CD4-positive, alpha-beta T cell treated with Interleukin-17A for 4 hours (primary cell): ENCODE measurements around the gene HEMGN.
A peak's percentile ranks its signal among the peaks of the same experiment; 100 is the strongest.
"Not testable (repeated sequence)": the region's sequence is repeated elsewhere in the genome, so short reads cannot be mapped to it uniquely, and the experiment has no call there.

Source experiments
- DNase-seq: peaks from one replicate; pipeline ENCODE4 v3.0.0-alpha.2; 2020; ENCODE audit warnings: mixed read lengths

The HEMGN gene

GRCh38 chr9:97938081-97938644, at the start of gene HEMGN:
Gene HEMGN, minus strand, starts transcription at chr9:97938172. Its CDS starts 36 bp downstream, at chr9:97938136.
- DNase-seq: peak; percentile 50

- DNase-seq: no peak
These were observed 49.5 kb upstream of the HEMGN start for GRCh38 chr9:97987487-97987886.

GRCh38 chr9:97985058-97985861, 47.3 kb upstream of the HEMGN start:
- DNase-seq: peak; percentile 54

- DNase-seq: peak; percentile 85
These were observed 46.5 kb upstream of the HEMGN start for GRCh38 chr9:97984188-97985057.

GRCh38 chr9:97983589-97984187, 45.7 kb upstream of the HEMGN start:
- DNase-seq: peak; percentile 72

GRCh38 chr9:97982683-97983588, 45.0 kb upstream of the HEMGN start, which contains the start of gene ANP32B:
Gene ANP32B, plus strand, starts transcription at chr9:97983341. Its CDS starts 215 bp downstream, at chr9:97983556.
- peak; percentile 96 for DNase-seq

GRCh38 chr9:97981846-97982682, 44.1 kb upstream of the HEMGN start:
- no peak for DNase-seq

GRCh38 chr9:97980918-97981845, 43.2 kb upstream of the HEMGN start:
- DNase-seq: no peak

- no peak for DNase-seq
These were observed 42.5 kb upstream of the HEMGN start for GRCh38 chr9:97980479-97980803.

GRCh38 chr9:97979788-97980478, 42.0 kb upstream of the HEMGN start:
- DNase-seq: peak; percentile 49

GRCh38 chr9:97978371-97979130, 40.6 kb upstream of the HEMGN start:
- DNase-seq: no peak

GRCh38 chr9:97976633-97977032, 38.7 kb upstream of the HEMGN start:
- not testable (repeated sequence) for DNase-seq

GRCh38 chr9:97975376-97975775, 37.4 kb upstream of the HEMGN start:
- DNase-seq: no peak

- DNase-seq: no peak
These were observed 34.8 kb upstream of the HEMGN start for GRCh38 chr9:97972753-97973152.

- DNase-seq: peak; percentile 9
These were observed 32.2 kb upstream of the HEMGN start for GRCh38 chr9:97970165-97970564.

GRCh38 chr9:97969014-97969413, 31.0 kb upstream of the HEMGN start:
- DNase-seq: no peak

GRCh38 chr9:97966493-97966892, 28.5 kb upstream of the HEMGN start:
- no peak for DNase-seq

GRCh38 chr9:97964901-97965300, 26.9 kb upstream of the HEMGN start:
- DNase-seq: no peak
